ENCODE data around the gene MATN4. TPM values are rescaled to one million over a fixed set of nuclear protein-coding genes. Genes with fewer than 3 reads are reported as not detected.
A peak's percentile ranks its signal among the peaks of the same experiment; 100 is the strongest.

The MATN4 gene
- total RNA-seq, 6 experiments from 2014 or later, result not detected

- Mint-ChIP-seq H3K4me3 (no peak overlapping the region), H3K4me1 (ENCODE audit: low read depth) (no peaks in the 10 kb centered on the region), H3K36me3 (ENCODE audit: low read depth) (no peaks in the 10 kb centered on the region), H3K27ac (no peak overlapping the region), H3K9me3 (no peaks in the 10 kb centered on the region), H3K27me3 (ENCODE audit: insufficient read depth) (peaks cover 24% of the 10 kb centered on the region)
- TF ChIP-seq, protein P1, sequence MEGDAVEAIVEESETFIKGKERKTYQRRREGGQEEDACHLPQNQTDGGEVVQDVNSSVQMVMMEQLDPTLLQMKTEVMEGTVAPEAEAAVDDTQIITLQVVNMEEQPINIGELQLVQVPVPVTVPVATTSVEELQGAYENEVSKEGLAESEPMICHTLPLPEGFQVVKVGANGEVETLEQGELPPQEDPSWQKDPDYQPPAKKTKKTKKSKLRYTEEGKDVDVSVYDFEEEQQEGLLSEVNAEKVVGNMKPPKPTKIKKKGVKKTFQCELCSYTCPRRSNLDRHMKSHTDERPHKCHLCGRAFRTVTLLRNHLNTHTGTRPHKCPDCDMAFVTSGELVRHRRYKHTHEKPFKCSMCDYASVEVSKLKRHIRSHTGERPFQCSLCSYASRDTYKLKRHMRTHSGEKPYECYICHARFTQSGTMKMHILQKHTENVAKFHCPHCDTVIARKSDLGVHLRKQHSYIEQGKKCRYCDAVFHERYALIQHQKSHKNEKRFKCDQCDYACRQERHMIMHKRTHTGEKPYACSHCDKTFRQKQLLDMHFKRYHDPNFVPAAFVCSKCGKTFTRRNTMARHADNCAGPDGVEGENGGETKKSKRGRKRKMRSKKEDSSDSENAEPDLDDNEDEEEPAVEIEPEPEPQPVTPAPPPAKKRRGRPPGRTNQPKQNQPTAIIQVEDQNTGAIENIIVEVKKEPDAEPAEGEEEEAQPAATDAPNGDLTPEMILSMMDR (IDR thresholded peaks at IDR 0.05), result no peak
- DNase-seq, result peak; percentile 10
Measured at GRCh38 chr20:45268531-45268930, 39.6 kb downstream of the MATN4 start.

GRCh38 chr20:45266977-45267376 is 41.1 kb downstream of the MATN4 start:
- Mint-ChIP-seq H3K9me3 (no peaks in the 10 kb centered on the region), H3K36me3 (ENCODE audit: low read depth) (no peaks in the 10 kb centered on the region), H3K4me3 (no peak overlapping the region), H3K27me3 (ENCODE audit: insufficient read depth) (peaks cover 24% of the 10 kb centered on the region), H3K4me1 (ENCODE audit: low read depth) (no peaks in the 10 kb centered on the region), H3K27ac (no peak overlapping the region)
- TF ChIP-seq, protein P1 (IDR thresholded peaks at IDR 0.05), result no peak
- DNase-seq, result no peak

- Mint-ChIP-seq H3K27ac (no peak overlapping the region), H3K4me3 (no peak overlapping the region), H3K36me3 (ENCODE audit: low read depth) (no peaks in the 10 kb centered on the region), H3K27me3 (ENCODE audit: insufficient read depth) (peaks cover 18% of the 10 kb centered on the region), H3K9me3 (no peaks in the 10 kb centered on the region), H3K4me1 (ENCODE audit: low read depth) (no peaks in the 10 kb centered on the region)
- no peak for DNase-seq
- TF ChIP-seq, protein P1 (IDR thresholded peaks at IDR 0.05), result no peak
Measured at GRCh38 chr20:45263556-45264266, 44.4 kb downstream of the MATN4 start.

GRCh38 chr20:45258664-45259063 is 49.4 kb downstream of the MATN4 start:
- no peak overlapping the region for H3K27ac Mint-ChIP-seq
- H3K4me1 Mint-ChIP-seq (ENCODE audit: low read depth), result no peaks in the 10 kb centered on the region
- no peak overlapping the region for H3K4me3 Mint-ChIP-seq
- H3K27me3 Mint-ChIP-seq (ENCODE audit: insufficient read depth), result peaks cover 27% of the 10 kb centered on the region
- DNase-seq, result no peak
- TF ChIP-seq, protein P1 (IDR thresholded peaks at IDR 0.05), result no peak
- H3K9me3 Mint-ChIP-seq, result no peaks in the 10 kb centered on the region
- H3K36me3 Mint-ChIP-seq (ENCODE audit: low read depth), result no peaks in the 10 kb centered on the region

- no peak for DNase-seq
- H3K9me3 Mint-ChIP-seq, result no peaks in the 10 kb centered on the region
- peaks cover 27% of the 10 kb centered on the region for H3K27me3 Mint-ChIP-seq (ENCODE audit: insufficient read depth)
- TF ChIP-seq, protein P1 (IDR thresholded peaks at IDR 0.05), result no peak
- H3K4me1 Mint-ChIP-seq (ENCODE audit: low read depth), result no peaks in the 10 kb centered on the region
- H3K4me3 Mint-ChIP-seq, result no peak overlapping the region
- no peak overlapping the region for H3K27ac Mint-ChIP-seq
- no peaks in the 10 kb centered on the region for H3K36me3 Mint-ChIP-seq (ENCODE audit: low read depth)
Measured at GRCh38 chr20:45258259-45258658, 49.8 kb downstream of the MATN4 start.

Measured in HFFc6 (cell line).